Right renal pelvis (tissue), 4 donors: ENCODE results near the gene RFC5. TPM values are rescaled to one million over a fixed set of nuclear protein-coding genes. Genes with fewer than 3 reads are reported as not detected.
"Not testable (repeated sequence)": the region's sequence is repeated elsewhere in the genome, so short reads cannot be mapped to it uniquely, and the experiment has no call there.

Experiments
- DNase-seq, 4 donors: peaks; one replicate each; pipeline ENCODE4 v3.0.0-alpha.2; 2013; ENCODE audit warnings: low read depth in 4 of 4, low spot score in 3 of 4, missing footprints in 1 of 4
- polyA plus RNA-seq, 4 donors: library from polyadenylated mRNA; unstranded; fragments of 120-200 nt; gene quantifications; one replicate each; pipeline ENCODE4 v1.2.1, GENCODE V29; 2013; ENCODE audit not compliant: insufficient read length in 4 of 4

The RFC5 gene
- polyA plus RNA-seq, 4 donors: 32.2 to 40.4 (median 36.1) TPM

- no peak for DNase-seq
These were observed 3.2 kb upstream of the RFC5 start for GRCh38 chr12:118013283-118013682.

GRCh38 chr12:118015306-118015705, 1.2 kb upstream of the RFC5 start:
- no peak for DNase-seq

GRCh38 chr12:118015944-118016343, 559 bp upstream of the RFC5 start:
- DNase-seq: no peak

GRCh38 chr12:118017926-118018325, 1.4 kb downstream of the RFC5 start:
- DNase-seq: no peak

GRCh38 chr12:118020036-118020435, 3.5 kb downstream of the RFC5 start:
- DNase-seq: no peak

- not testable (repeated sequence) for DNase-seq
These were observed 5.7 kb downstream of the RFC5 start for GRCh38 chr12:118022097-118022727.

- no peak for DNase-seq
These were observed 6.2 kb downstream of the RFC5 start for GRCh38 chr12:118022728-118023109.

GRCh38 chr12:118023301-118023860, 6.9 kb downstream of the RFC5 start:
- DNase-seq: no peak

GRCh38 chr12:118025168-118025567, 8.7 kb downstream of the RFC5 start:
- DNase-seq: no peak

GRCh38 chr12:118029166-118029565, 12.7 kb downstream of the RFC5 start:
- no peak for DNase-seq

GRCh38 chr12:118032188-118032587, 15.7 kb downstream of the RFC5 start:
- DNase-seq: no peak

- DNase-seq: no peak
These were observed 16.8 kb downstream of the RFC5 start for GRCh38 chr12:118033323-118033722.

- DNase-seq: no peak
These were observed 17.4 kb downstream of the RFC5 start for GRCh38 chr12:118033902-118034301.

- DNase-seq: no peak
These were observed 18.1 kb downstream of the RFC5 start for GRCh38 chr12:118034429-118035189.

GRCh38 chr12:118035190-118036041, 18.9 kb downstream of the RFC5 start:
- no peak for DNase-seq

GRCh38 chr12:118036672-118037411, 20.3 kb downstream of the RFC5 start:
- DNase-seq: no peak

- DNase-seq: no peak
These were observed 21.6 kb downstream of the RFC5 start for GRCh38 chr12:118038137-118038536.

GRCh38 chr12:118042091-118042490, 25.6 kb downstream of the RFC5 start:
- no peak for DNase-seq

GRCh38 chr12:118044075-118044474, 27.6 kb downstream of the RFC5 start:
- no peak for DNase-seq

- no peak for DNase-seq
These were observed 28.1 kb downstream of the RFC5 start for GRCh38 chr12:118044577-118044976.
